Measurements from ENCODE around the gene BATF3.
"Not testable (repeated sequence)": the region's sequence is repeated elsewhere in the genome, so short reads cannot be mapped to it uniquely, and the experiment has no call there.

BATF3 gene

GRCh38 chr1:212718499-212718898, 18.9 kb upstream of the BATF3 start:
- Mint-ChIP-seq H3K36me3 (ENCODE audit: low read depth) (peaks cover 5% of the 10 kb centered on the region), H3K9me3 (peaks cover 6% of the 10 kb centered on the region), H3K27me3 (ENCODE audit: low read depth) (peaks cover 28% of the 10 kb centered on the region), H3K4me1 (ENCODE audit: low read depth) (peaks cover 32% of the 10 kb centered on the region), H3K27ac (no peak overlapping the region), H3K4me3 (no peak overlapping the region)

- H3K9me3 Mint-ChIP-seq, result no peaks in the 10 kb centered on the region
- peaks cover 31% of the 10 kb centered on the region for H3K27me3 Mint-ChIP-seq (ENCODE audit: low read depth)
- H3K27ac Mint-ChIP-seq, result no peak overlapping the region
- peaks cover 2% of the 10 kb centered on the region for H3K36me3 Mint-ChIP-seq (ENCODE audit: low read depth)
- H3K4me1 Mint-ChIP-seq (ENCODE audit: low read depth), result peaks cover 27% of the 10 kb centered on the region
- H3K4me3 Mint-ChIP-seq, result no peak overlapping the region
Observed at GRCh38 chr1:212716161-212716560, 16.5 kb upstream of the BATF3 start.

- Mint-ChIP-seq H3K36me3 (ENCODE audit: low read depth) (peaks cover 2% of the 10 kb centered on the region), H3K4me3 (no peak overlapping the region), H3K27ac (peak overlapping the region; percentile 2), H3K9me3 (no peaks in the 10 kb centered on the region), H3K27me3 (ENCODE audit: low read depth) (peaks cover 33% of the 10 kb centered on the region), H3K4me1 (ENCODE audit: low read depth) (peaks cover 29% of the 10 kb centered on the region)
Observed at GRCh38 chr1:212713465-212714136, 14.0 kb upstream of the BATF3 start.

- peaks cover 24% of the 10 kb centered on the region for H3K27me3 Mint-ChIP-seq (ENCODE audit: low read depth)
- no peaks in the 10 kb centered on the region for H3K9me3 Mint-ChIP-seq
- H3K36me3 Mint-ChIP-seq (ENCODE audit: low read depth), result no peaks in the 10 kb centered on the region
- H3K27ac Mint-ChIP-seq, result no peak overlapping the region
- peaks cover 27% of the 10 kb centered on the region for H3K4me1 Mint-ChIP-seq (ENCODE audit: low read depth)
- no peak overlapping the region for H3K4me3 Mint-ChIP-seq
Observed at GRCh38 chr1:212712451-212713303, 13.0 kb upstream of the BATF3 start.

- Mint-ChIP-seq H3K27me3 (ENCODE audit: low read depth) (peaks cover 17% of the 10 kb centered on the region), H3K4me1 (ENCODE audit: low read depth) (peaks cover 23% of the 10 kb centered on the region)
- not testable (repeated sequence) for H3K27ac Mint-ChIP-seq; H3K4me3 Mint-ChIP-seq; H3K36me3 Mint-ChIP-seq (ENCODE audit: low read depth); H3K9me3 Mint-ChIP-seq
Observed at GRCh38 chr1:212711974-212712373, 12.3 kb upstream of the BATF3 start.

GRCh38 chr1:212710566-212710965, 10.9 kb upstream of the BATF3 start:
- H3K27me3 Mint-ChIP-seq (ENCODE audit: low read depth), result peaks cover 9% of the 10 kb centered on the region
- no peaks in the 10 kb centered on the region for H3K36me3 Mint-ChIP-seq (ENCODE audit: low read depth)
- H3K4me1 Mint-ChIP-seq (ENCODE audit: low read depth), result peaks cover 23% of the 10 kb centered on the region
- no peak overlapping the region for H3K27ac Mint-ChIP-seq
- no peak overlapping the region for H3K4me3 Mint-ChIP-seq
- H3K9me3 Mint-ChIP-seq, result no peaks in the 10 kb centered on the region

- H3K27ac Mint-ChIP-seq, result no peak overlapping the region
- no peaks in the 10 kb centered on the region for H3K9me3 Mint-ChIP-seq
- no peaks in the 10 kb centered on the region for H3K36me3 Mint-ChIP-seq (ENCODE audit: low read depth)
- H3K27me3 Mint-ChIP-seq (ENCODE audit: low read depth), result peaks cover 26% of the 10 kb centered on the region
- H3K4me1 Mint-ChIP-seq (ENCODE audit: low read depth), result peaks cover 20% of the 10 kb centered on the region
- no peak overlapping the region for H3K4me3 Mint-ChIP-seq
Observed at GRCh38 chr1:212703991-212704564, 4.4 kb upstream of the BATF3 start.

GRCh38 chr1:212702672-212703071, 3.0 kb upstream of the BATF3 start:
- H3K27me3 Mint-ChIP-seq (ENCODE audit: low read depth), result peaks cover 35% of the 10 kb centered on the region

GRCh38 chr1:212701910-212702309, 2.3 kb upstream of the BATF3 start:
- H3K36me3 Mint-ChIP-seq (ENCODE audit: low read depth), result peaks cover 9% of the 10 kb centered on the region
- no peak overlapping the region for H3K27ac Mint-ChIP-seq
- H3K4me1 Mint-ChIP-seq (ENCODE audit: low read depth), result peaks cover 35% of the 10 kb centered on the region

More at GRCh38 chr1:212702672-212703071, 3.0 kb upstream of the BATF3 start:
- Mint-ChIP-seq H3K27ac (no peak overlapping the region), H3K4me3 (no peak overlapping the region), H3K4me1 (ENCODE audit: low read depth) (peaks cover 29% of the 10 kb centered on the region), H3K36me3 (ENCODE audit: low read depth) (peaks cover 2% of the 10 kb centered on the region), H3K9me3 (no peaks in the 10 kb centered on the region)

GRCh38 chr1:212700892-212701819, 1.5 kb upstream of the BATF3 start:
- Mint-ChIP-seq H3K4me3 (peak overlapping the region; percentile 69), H3K27me3 (ENCODE audit: low read depth) (peaks cover 43% of the 10 kb centered on the region), H3K36me3 (ENCODE audit: low read depth) (peaks cover 14% of the 10 kb centered on the region), H3K4me1 (ENCODE audit: low read depth) (peaks cover 39% of the 10 kb centered on the region), H3K9me3 (no peaks in the 10 kb centered on the region), H3K27ac (peak overlapping the region; percentile 75)

More at GRCh38 chr1:212701910-212702309, 2.3 kb upstream of the BATF3 start:
- H3K4me3 Mint-ChIP-seq, result no peak overlapping the region
- H3K9me3 Mint-ChIP-seq, result no peaks in the 10 kb centered on the region
- H3K27me3 Mint-ChIP-seq (ENCODE audit: low read depth), result peaks cover 39% of the 10 kb centered on the region

- peak overlapping the region; percentile 68 for H3K4me3 Mint-ChIP-seq
- peaks cover 17% of the 10 kb centered on the region for H3K36me3 Mint-ChIP-seq (ENCODE audit: low read depth)
- peaks cover 42% of the 10 kb centered on the region for H3K4me1 Mint-ChIP-seq (ENCODE audit: low read depth)
Observed at GRCh38 chr1:212700223-212700891, 717 bp upstream of the BATF3 start.

GRCh38 chr1:212699104-212699624, 476 bp downstream of the BATF3 start:
- H3K9me3 Mint-ChIP-seq, result no peaks in the 10 kb centered on the region
- peak overlapping the region; percentile 41 for H3K27ac Mint-ChIP-seq
- peak overlapping the region; percentile 88 for H3K4me3 Mint-ChIP-seq
- H3K36me3 Mint-ChIP-seq (ENCODE audit: low read depth), result peaks cover 17% of the 10 kb centered on the region
- H3K27me3 Mint-ChIP-seq (ENCODE audit: low read depth), result peaks cover 45% of the 10 kb centered on the region
- H3K4me1 Mint-ChIP-seq (ENCODE audit: low read depth), result peaks cover 42% of the 10 kb centered on the region

More at GRCh38 chr1:212700223-212700891, 717 bp upstream of the BATF3 start:
- Mint-ChIP-seq H3K9me3 (no peaks in the 10 kb centered on the region), H3K27ac (peak overlapping the region; percentile 75), H3K27me3 (ENCODE audit: low read depth) (peaks cover 47% of the 10 kb centered on the region)

GRCh38 chr1:212698467-212699103, 1.1 kb downstream of the BATF3 start:
- H3K36me3 Mint-ChIP-seq (ENCODE audit: low read depth), result peaks cover 17% of the 10 kb centered on the region
- peak overlapping the region; percentile 41 for H3K27ac Mint-ChIP-seq
- H3K9me3 Mint-ChIP-seq, result no peaks in the 10 kb centered on the region
- peaks cover 41% of the 10 kb centered on the region for H3K4me1 Mint-ChIP-seq (ENCODE audit: low read depth)
- peak overlapping the region; percentile 88 for H3K4me3 Mint-ChIP-seq
- peaks cover 39% of the 10 kb centered on the region for H3K27me3 Mint-ChIP-seq (ENCODE audit: low read depth)

Data from T-helper 1 cell treated with Interleukin-12 subunit alpha and Interleukin-12 subunit beta and Interleukin-4 antibody, amounts not matched to agents 30 μg/mL and 1 μg/mL, for 36 hours (primary cell).